GM06990 (cell line): ENCODE measurements around the gene TPR.

Experiments
- DNase-seq: peaks from one replicate; pipeline ENCODE4 v3.0.0-alpha.2; 2011; ENCODE audit not compliant: insufficient read length; ENCODE audit errors: extremely low read depth
- H3K27me3 ChIP-seq: replicated peaks from 2 replicates; pipeline ENCODE4 v1.6.0; 2011; ENCODE audit warnings: low read length; ENCODE audit not compliant: control insufficient read depth, insufficient read depth
- H3K36me3 ChIP-seq: 2 replicates; pipeline ENCODE4 v1.5.1; 2011; ENCODE audit warnings: low read length; ENCODE audit not compliant: control insufficient read depth, insufficient read depth
- H3K4me3 ChIP-seq: replicated peaks from 2 replicates; pipeline ENCODE4 v1.5.1; 2011; ENCODE audit warnings: low read depth, mild to moderate bottlenecking, control low read depth, low read length
- CTCF ChIP-seq: IDR thresholded peaks from 2 replicates; pipeline ENCODE4 v1.5.1; 2011; ENCODE audit warnings: low read length, control low read depth, mild to moderate bottlenecking, inconsistent platforms; ENCODE audit not compliant: insufficient read depth, poor library complexity, severe bottlenecking

Gene TPR

DNA sequence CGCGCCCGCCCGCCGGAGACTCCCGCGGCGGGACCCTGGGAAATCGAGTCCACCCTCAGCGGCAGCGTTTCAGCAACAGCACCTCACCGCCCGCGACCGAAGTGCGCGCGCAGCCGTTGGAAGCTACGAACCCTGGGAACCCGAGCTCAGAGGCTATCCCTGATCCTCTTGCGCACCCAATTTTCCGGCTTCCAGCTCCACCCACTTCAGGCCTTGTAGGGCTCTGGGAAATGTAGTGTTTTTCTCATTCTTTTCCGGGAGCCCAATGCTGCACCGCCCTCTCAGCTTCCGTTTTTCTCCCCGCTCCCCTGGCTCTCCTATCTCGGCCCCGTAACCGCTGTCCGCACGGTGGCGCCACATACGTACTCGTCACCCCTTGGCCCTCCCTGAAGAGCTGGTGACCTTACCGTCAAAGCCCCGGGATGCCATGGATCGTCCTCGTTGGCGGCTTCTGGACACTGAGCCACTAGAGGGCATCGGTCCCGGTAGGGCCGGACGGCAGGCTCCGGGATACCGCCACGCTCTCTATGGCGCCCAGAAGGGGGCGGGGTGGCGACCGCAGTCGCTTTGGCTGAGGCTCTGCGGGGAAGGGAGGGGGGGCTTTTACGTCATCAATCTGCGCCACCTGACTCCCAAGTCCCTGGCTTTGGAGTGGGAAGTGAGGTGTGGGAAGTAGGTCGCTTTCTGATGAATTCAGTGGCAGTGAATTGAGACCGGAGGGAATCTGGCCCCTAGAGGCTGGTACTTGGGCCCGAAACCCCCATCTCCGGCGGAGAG, at the start of gene TPR, which contains the start of gene ODR4:
TPR (minus strand) TSS at position 102 of the 777 bp plus-strand sequence. CDS start 225 bp downstream, outside the sequence.
ODR4 (plus strand) TSS at position 687 of the 777 bp plus-strand sequence. CDS start 3,948 bp downstream, outside the sequence.
- peak; percentile 98 for DNase-seq
- H3K27me3 ChIP-seq = no peaks in the 10 kb centered on the region
- H3K4me3 ChIP-seq = peak within 1 kb of the TSS; percentile 69
- TF ChIP-seq CTCF = peak; percentile 89
- no peaks in the 10 kb centered on the region; the same call in 1 of the 2 replicates for H3K36me3 ChIP-seq

- no peak for DNase-seq
- Histone ChIP-seq H3K4me3 (no peak overlapping the region), H3K27me3 (no peaks in the 10 kb centered on the region), H3K36me3 (no peaks in the 10 kb centered on the region; the same call in 1 of the 2 replicates)
- TF ChIP-seq CTCF = no peak
Observed at GRCh38 chr1:186424539-186424938, 49.5 kb upstream of the TPR start.

DNA sequence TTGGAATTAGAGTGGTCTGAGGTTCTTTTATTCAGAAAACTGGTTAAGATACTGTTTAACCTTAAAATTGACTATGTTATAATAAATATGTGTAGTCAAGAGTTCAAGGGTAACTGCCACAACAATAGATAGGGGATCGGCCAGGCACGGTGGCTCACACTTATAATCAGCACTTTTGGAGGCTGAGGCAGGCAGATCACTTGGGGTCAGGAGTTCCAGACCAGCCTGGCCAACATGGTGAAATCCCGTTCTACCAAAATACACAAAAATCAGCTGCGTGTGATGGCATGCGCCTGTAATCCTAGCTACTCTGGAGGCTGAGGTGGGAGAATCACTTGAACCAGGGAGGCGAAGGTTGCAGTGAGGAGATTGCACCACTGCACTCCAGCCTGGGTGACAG, 46.4 kb upstream of the TPR start:
- no peaks in the 10 kb centered on the region for H3K27me3 ChIP-seq
- TF ChIP-seq CTCF = no peak
- no peak for DNase-seq

DNA sequence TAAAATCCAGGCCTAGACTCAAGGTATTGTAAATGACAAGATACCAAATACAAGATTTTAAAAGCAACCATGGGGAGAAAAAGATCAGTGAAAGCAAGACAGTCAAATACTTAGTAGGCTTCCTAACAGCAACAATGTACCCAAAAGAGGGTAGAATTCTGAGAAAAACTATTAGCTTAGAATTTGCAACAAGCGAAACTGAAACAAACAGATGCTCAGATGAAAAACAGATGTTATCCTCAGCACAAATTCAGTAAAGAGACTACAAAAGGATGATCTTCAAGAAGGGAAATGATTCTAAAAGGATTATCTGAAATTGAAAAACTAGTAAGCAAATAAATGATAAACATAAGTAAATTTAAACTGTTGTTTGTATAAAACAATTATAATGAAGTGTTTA, 45.9 kb upstream of the TPR start:
- TF ChIP-seq CTCF = no peak
- H3K27me3 ChIP-seq = no peaks in the 10 kb centered on the region
- no peak overlapping the region for H3K4me3 ChIP-seq
- no peaks in the 10 kb centered on the region; the same call in 1 of the 2 replicates for H3K36me3 ChIP-seq
- DNase-seq = peak; percentile 18

More for the DNA sequence above, 46.4 kb upstream of the TPR start:
- H3K4me3 ChIP-seq = no peak overlapping the region
- H3K36me3 ChIP-seq = no peaks in the 10 kb centered on the region; the same call in 1 of the 2 replicates

GRCh38 chr1:186420311-186420710, 45.3 kb upstream of the TPR start:
- no peak overlapping the region for H3K4me3 ChIP-seq
- TF ChIP-seq CTCF = no peak
- no peaks in the 10 kb centered on the region for H3K27me3 ChIP-seq
- H3K36me3 ChIP-seq = no peaks in the 10 kb centered on the region; the same call in none of the 2 replicates
- DNase-seq = no peak
